Stimulated activated CD4-positive, alpha-beta T cell treated with anti-CD3 and anti-CD28 coated beads, Interleukin-2, amount 100 ng/mL, for 4 hours (primary cell): Measurements from ENCODE around the gene CYCS.
A peak's percentile ranks its signal among the peaks of the same experiment; 100 is the strongest.
"Not testable (repeated sequence)": the region's sequence is repeated elsewhere in the genome, so short reads cannot be mapped to it uniquely, and the experiment has no call there.

Experiments
- DNase-seq: peaks from one replicate; pipeline ENCODE4 v3.0.0-alpha.2; 2020; ENCODE audit warnings: low read depth

The CYCS gene

DNA sequence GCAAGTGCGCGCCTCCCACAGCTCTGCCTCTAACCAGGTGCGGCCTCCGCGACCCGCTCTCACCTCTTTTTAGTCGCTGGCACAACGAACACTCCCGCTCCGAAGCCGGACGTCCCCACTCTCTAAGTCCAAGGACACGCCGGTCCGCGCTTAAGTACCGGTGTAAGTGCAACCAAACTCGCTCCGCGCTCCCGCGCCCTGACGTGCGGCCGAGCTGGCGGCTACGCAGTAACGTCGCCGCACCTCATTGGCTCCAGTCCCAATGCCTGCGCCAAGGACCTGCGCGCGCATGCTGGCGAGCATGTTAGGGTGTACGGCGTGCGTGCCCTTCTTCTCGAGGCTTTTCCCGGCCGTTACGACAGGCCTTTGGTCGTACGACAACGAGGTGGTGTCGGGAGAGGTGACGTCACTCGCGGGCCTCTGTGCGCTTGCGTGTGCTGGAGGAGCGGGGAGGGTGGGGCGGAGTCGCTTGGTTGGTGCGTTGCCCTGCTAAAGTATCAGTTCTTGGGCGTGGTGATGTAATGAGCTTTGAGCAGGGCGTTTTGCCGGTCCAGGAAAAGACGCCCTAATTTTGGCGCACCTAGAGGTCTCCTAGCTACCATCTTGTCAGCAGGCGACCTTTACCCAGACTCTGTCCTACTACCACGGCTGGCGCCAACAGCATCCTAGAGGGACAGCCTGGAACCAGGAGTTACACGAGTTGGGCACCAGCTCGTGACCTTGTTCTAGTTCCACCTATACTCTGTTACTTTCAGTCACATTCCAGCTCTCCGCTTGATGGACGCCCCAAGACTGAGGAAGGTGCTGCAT, at the start of gene CYCS:
Gene CYCS (minus strand): TSS at position 124 of the 810 bp plus-strand sequence. CDS start 1,141 bp downstream, outside the sequence.
- peak; percentile 99 for DNase-seq

DNA sequence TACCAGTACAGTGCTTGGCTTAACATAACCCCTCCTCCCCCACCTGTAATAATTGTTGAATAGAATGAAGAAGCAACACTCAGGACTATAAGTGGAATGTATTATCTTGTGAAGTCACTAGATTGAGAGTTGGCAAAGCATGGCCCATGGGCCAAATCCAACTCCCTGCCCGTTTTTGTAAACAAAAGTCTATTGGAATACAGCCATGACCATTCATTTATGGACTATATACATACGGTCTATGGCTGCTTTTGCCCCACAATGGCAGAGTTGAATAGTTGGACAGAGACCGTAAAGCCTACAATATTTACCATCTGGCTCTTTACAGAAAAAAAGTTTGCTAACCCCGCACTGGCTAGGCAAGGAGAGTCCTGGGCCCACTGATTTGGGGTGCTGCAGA, 48.1 kb upstream of the CYCS start:
- no peak for DNase-seq

DNA sequence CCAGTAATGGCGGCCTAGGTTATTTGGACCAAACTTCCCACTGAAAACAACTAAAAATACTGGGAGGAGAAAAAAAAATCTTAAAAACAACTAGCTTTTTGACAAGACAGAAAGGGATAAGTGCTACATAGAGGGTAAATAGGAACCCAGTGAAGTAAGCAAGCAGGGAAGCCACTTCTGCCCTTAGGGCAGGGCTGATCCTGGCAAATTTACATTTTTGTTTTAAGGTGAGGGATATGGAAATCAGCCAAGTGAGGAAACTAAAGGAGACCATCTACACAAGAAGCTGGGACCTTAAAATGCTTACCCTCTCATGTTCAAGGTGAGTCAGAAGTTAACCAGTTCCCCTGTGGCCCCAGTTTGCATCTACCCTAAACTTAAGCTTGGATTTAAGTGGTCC, 46.5 kb upstream of the CYCS start:
- no peak for DNase-seq

DNA sequence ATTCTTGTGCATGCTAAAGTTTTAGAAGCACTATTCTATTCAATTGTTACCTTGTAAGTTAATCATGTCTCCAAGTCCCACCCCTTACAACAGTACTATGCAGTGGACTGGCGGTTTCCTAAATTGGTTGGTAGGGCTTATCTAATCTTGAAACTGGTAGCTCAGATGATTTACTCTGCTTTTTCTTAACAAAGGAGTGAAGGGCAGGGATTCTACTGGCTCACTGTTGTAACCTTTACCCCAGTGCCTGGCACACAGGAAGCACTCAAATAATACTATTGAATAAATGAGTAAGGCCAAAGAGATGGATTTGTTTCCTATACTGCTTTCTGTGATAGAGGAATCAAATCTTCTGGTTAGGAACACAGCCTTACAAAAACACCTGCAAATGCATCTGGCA, 46.0 kb upstream of the CYCS start:
- DNase-seq, result no peak

DNA sequence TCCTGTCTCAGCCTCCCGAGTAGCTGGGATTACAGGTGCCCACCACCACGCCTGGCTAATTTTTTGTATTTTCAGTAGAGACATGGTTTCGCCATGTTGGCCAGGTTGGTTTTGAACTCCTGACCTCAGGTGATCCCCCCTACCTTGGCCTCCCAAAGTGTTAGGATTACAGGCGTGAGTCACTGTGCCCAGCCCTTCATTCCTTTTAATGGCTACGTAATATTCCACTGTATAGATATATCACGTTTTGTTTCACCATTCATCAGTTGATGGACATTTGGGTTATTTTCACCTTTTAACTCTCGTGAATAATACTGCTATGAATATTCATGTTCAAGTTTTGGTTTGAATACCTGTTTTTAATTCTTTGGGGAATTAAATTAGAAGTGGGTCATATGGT, 44.6 kb upstream of the CYCS start:
- no peak for DNase-seq

DNA sequence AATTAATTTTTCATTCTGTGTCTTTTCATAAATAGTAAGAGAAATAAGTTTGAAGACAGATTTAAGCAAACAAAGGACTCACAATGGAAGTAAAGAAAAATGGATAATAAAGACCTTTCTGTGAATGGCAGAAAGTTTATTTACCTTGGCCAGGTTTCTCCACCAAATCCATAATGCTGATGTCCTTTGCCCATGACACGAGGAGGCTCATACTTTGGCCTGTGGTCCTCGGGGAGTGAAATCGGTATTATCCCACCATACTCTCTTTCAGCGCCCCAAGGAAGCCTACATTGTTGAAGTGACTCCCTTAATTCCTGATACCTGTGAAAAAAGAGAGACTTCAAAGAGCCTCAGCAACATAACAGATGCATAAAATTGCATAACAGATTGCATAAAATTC, 43.1 kb upstream of the CYCS start:
- no peak for DNase-seq

DNA sequence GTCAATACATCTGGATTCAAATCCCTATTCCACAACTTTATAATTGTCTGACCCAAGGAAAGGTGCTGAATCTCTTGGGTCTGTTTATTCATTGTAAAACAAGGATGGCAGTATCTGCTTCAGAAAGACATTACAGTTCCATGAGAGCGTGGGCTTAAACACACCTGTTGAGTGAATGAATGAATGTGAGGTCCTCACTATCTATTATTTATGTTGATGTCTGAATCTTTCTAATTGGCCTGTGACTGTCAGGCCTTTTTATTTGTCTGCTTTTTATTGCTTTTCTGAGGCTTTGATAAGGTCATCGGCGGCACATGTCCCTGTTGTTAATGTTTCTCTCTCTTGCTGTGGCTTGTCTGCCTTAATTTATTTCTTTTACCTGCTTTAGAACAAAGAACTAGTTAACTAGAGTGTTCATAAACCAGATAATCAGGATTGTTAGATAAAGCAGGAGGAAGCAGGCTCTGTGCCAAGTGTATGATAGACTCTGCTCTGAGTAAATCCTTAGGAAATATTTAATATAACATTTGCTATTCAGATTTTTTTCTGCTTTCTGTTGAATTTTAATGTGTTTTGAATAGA, 42.3 kb upstream of the CYCS start:
- no peak for DNase-seq

DNA sequence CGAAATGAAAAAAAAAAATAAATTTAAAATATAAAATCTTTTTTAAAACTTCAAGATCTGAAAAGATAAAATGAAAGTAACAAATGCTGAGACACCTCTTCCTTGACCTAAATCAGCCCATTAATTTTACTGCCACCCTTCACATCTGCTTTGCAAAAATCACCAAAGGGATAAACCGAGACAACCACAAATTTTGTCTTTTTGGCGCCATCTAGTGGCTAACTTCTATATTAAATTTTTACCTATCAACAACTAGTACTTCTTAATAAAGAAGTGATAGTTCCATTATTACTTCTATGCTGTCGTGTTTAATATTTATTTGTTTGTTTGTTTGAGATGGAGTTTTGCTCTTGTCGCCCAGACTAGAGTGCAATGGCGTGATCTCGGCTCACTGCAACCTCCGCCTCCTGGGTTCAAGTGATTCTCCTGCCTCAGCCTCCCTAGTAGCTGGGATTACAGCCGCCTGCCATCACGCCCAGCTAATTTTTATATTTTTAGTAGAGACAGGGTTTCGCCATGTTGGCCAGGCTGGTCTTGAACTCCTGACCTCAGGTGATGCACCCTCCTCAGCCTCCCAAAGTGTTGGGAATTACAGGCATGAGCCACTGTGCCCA, 35.0 kb upstream of the CYCS start:
- not testable (repeated sequence) for DNase-seq

DNA sequence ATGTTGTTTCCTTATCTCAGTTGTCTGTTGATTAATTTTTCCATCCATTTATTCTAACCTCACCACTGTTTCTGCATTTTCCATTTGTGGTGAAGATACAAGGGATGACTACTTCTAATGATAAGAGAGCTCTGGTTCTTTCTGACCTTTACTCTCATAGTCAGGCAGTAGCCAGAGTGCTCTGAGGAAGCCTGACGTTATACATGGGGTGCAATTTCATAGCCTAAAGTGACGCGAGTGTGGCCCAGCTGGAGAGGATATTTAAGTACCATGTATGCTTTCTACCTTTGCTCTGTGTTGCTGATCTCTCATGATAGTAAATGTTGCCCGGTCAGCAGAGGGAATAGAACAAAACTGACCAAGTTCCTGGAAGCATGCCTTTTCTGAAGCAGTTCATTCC, 33.9 kb upstream of the CYCS start:
- DNase-seq, result no peak

DNA sequence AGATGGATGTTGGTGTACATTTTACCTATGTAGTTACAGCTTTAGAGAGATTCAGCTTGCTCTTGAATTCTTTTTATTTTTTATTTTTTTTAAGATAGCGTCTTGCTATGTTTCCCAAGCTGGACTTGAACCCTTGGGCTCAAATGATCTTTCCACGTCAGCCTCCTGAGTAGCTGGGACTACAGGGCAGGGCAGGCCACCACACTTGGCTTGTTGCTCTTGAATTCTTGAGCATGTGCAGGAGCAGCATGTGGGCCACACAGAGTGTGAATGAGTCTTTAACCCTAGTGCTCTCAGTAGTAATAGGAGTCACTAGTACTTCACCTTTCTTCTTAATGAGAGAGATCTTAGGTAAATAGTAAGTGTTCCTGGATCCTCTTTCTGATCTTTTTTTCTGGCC, 26.7 kb upstream of the CYCS start:
- DNase-seq, result no peak

DNA sequence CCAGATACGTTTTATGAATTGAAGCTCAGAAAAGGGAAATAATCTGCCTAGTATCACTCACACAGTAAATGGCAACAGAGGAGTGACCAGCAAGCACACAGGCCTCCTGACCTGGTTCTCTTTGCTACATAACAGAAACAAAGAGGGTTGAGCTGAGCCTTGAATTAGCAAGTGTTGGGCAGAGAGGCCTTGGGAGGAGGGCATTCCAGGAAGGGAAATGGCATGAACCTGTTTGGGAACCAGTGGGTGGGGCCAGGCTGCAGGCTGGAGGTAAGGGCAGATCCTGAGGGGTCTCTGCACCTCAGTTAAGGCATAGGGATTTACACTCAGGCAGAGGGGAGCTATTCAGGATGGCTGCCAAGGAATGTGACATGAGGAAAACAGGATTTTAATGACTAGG, 24.8 kb upstream of the CYCS start:
- DNase-seq, result no peak

DNA sequence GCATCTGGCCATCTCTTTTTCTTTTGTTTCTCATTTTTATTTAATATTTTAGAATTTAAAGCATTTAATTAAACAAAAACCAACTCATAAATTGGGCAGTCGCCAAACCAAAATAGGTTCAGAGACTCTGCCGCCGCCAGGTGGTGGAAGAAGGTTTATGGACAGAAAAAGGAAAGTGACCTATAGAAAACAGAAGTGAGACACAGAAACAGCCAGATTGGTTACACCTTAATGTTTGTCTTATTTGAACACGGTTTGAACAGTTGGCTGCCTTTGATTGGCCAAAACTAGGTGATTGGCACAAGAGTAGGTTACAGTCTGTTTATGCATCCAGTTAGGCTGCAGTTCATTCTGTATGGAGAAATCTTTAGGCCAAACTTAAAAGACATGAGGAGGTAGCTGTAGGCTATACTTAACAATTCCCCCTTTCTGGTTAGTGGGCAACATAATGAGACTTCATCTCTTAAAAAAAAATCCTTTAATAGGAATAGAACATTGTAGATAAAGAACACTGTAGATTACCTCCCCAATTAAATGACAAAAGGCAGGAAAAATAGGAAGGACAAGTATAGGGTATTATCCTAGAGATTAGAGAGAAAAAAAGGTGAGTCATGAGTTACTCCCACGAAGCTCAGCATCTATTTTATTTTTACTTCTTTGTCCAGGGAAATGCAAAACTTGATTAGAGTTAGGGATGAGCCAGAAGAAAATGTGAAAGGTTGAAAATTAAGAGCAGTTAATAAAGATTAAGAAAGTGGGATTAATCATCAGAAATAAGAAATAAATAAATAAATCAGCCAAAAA, 23.9 kb upstream of the CYCS start:
- no peak for DNase-seq

DNA sequence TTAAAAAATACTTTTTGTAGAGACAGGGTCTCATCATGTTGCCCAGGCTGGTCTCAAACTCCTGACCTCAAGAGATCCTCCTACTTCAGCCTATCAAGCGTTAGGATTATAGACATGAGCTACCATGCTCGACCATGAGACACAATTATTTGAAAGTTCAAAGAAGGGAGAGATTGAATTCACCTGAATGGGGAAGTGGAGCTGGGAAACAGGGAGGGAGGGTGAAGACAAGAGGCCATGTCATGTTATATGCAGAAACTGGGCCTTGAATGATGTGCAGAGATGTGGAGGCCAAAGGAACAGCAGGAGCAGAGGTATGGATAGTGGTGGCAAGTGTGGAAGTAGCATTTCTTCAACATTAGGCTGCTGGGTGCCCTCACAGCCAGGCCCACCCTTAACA, 18.7 kb upstream of the CYCS start:
- no peak for DNase-seq

DNA sequence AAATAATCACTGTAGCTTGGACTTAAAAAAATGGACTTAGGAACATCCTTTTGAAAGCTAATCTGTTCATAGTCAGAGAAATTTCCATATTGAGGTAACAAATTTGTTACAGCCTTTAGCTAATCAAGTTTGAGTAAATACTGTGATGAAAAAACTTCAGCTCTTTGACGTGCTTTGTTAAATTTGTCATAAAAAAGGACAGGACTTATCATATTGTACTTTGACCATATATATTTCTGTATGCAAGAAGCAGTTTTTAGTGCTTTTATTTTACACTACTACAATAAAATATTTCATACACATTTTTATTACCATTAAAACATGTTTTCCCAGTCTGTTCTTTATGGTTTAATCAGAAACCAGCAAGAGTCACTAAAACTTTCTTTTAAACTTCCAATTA, 14.5 kb upstream of the CYCS start:
- DNase-seq, result no peak

DNA sequence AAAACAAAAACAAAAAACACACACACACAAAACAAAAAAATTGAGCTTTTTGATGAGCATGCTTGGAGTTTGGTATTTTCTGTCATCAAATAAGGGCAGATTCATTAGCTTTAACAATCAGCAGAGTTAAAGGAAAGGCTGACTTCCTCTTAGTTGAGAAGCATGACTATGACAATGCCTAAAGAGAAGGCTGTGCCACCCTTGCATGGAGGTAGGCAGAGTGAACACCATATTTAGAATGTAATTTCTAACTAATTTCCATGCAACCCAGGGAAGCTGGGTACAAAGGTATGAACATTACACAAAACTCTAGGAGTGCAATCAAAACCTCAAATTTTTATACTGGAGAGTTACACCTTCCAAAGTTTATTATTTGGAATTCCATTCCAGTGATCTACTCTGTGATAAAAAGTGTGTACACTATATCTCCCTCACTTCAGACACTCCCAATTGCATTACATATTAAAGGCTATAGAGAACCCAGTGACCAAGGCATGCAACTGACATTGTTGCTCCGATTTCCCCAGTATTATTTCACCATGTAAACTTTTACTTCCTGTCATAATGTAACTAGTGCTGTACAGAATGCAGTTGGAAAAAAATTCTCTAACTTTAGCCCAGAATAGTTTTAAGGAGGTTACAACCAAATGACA, 9.4 kb upstream of the CYCS start:
- no peak for DNase-seq

DNA sequence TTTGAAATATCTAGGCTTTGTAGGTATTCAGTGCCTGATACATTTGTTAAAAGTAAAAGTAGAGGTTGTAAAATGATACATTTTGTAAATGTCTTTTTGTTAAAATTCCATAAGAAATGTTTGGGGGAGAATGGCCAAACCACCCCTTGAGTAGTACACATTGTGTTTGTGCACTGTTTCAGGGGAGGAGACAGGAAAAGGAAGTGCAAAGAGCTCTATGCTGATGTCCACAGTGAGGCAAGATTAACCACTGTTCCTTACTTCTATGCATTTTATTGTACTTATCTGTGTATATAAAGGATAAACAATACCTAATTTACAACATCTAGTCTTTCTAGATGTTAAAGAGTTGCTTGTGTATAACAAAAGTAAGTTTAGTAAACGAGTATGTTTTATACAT, 7.4 kb upstream of the CYCS start:
- no peak for DNase-seq

DNA sequence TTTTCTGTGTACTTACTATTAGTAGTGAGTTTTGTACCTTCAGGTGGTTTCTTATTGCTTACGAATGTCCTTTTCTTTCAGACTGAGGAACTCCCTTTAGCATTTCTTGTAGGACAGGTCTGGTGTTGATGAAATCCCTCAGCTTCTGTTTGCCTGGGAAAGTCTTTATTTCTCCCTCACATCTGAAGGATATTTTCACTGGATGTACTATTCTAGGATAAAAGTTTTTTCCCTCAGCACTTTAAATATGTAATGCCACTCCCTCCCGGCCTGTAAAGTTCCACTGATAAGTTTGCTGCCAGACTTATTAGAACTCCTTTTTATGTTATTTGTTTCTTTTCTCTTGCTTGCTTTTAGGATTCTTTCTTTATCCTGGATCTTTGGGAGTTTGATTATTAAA, 1.7 kb upstream of the CYCS start:
- DNase-seq, result no peak

DNA sequence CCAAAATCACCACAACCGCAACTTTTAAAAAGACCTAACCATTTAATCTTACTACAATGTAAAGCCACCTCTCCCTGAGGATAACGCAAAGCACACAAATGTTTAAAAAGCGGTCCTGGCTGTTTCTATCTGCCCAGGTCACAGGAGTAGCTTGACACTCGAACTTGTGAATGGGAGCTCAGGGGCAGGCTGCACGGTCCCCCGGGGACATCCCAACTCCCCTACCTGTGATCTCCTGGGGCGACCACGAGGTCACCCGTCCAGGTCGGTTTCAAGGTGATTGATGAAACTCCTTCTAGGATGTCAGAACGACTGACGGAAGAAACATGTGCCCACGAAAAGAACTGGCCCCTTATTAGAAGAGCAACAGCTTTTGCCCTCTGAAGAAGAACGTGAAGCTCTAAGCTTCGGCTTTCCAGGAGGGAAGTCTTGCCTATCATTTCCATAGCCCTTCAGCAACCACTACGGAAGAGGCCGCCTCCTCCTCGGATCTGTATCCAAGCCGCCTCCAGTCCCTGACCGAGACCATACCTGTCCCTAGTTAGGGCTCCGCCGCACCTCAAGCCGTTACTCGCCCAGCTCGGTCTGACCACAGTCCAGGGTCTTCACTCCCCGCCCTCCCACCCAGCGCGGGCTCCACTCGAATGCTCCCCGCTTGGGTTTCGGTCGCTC, 459 bp downstream of the CYCS start:
- peak; percentile 7 for DNase-seq

DNA sequence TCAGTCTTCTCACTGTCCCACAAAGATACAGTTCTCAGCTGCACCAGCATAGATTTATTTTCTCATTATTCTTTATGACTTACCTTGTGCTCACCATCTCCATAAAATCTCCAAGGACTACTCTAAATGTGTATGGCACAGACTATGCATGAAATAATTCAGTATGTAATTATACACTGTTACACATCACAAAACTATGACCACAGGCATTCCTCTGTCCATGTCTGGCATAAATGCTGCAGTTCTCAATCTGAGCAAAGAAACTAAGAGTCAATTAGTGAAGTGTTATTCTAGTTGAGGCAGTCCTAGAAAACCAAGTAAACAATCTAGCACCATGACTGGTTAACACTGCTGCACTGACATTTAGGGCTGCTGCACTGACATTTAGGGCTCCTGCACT, 2.7 kb downstream of the CYCS start:
- DNase-seq, result no peak

DNA sequence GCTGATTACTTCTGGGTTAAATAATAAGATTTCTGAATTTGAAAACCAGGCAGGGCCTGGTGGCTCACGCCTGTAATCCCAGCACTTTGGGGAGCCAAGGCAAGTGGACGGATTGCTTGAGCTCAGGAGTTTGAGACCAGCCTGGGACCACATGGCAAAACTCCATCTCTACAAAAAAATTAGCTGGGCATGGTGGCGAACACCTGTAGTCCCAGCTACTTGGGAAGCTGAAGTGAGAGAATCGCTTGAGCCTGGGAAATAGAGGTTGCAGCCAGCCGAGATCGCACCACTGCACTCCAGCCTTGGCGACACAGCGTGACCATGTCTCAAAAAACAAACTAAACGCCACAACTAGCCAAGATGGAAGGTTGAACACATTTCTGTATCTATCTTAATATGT, 3.5 kb downstream of the CYCS start:
- no peak for DNase-seq

DNA sequence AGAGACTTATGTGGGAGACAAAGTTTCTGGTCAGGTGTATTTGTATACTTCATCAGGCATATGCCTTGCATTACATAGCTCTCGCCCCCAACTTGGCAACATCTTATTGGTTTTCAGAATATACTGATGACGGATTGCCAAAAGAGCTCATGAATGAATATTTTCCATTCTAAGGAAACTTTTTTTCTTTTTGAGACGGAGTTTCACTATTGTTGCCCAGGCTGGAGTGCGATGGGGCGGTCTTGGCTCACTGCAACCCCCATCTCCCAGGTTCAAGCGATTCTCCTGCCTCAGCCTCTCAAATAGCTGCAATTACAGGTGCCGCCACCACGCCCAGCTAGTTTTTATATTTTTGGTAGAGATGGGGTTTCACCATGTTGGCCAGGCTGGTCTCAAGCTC, 6.0 kb downstream of the CYCS start:
- DNase-seq, result no peak
